ENCODE data around the gene AHI1.

AHI1 gene

DNA sequence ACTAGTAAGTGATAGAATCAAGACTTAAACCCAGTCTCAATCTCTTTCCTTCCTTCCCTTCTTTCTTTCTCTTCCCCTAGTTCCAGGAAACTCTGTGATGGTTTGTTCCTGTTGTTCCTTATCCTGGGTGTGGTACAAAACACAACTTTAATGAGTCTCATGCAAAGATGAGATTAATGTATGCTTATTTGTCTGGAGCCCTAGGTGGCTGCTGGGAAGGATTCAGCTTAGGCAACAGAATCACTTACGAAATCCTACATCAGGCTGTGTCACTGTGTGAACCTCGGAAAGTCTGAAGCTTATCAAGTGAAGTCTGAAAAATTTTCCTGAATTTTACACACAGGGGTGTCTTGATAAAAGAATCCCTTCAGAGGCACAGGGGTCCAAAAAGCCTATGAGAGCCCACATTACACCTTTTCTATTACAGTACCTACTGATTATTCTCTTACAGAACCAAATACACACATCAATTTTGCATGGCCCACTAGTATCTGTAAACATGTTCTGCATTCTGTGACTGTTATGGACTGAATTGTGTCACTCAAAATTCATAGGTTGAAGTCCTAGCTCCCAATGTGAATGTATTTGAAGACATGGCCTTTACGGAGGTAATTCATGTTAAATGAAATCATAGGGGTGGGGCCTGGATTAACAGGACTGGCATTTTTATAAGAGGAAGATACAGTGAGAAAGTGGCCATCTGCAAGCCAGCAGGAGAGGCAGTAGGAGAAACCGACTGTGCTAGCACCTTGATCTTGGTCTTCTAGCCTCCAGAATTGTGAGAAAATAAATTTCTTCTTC, 171.7 kb downstream of the AHI1 start:
- peaks cover 6 to 21% of the 10 kb centered on the region in 2 experiments for H3K4me1 ChIP-seq (ENCODE audit: control insufficient read depth in 1 of 2, insufficient read depth in 1 of 2, low read depth in 1 of 2, low read length in 1 of 2)
- H3K27me3 ChIP-seq = no peaks in the 10 kb centered on the region
- no peaks in the 10 kb centered on the region for H3K36me3 ChIP-seq
- H3K9me3 ChIP-seq = no peaks in the 10 kb centered on the region
- no peak overlapping the region for H3K4me3 ChIP-seq (ENCODE audit: low read depth in 1 of 2, low read length in 1 of 2)
- TF ChIP-seq, protein P1, sequence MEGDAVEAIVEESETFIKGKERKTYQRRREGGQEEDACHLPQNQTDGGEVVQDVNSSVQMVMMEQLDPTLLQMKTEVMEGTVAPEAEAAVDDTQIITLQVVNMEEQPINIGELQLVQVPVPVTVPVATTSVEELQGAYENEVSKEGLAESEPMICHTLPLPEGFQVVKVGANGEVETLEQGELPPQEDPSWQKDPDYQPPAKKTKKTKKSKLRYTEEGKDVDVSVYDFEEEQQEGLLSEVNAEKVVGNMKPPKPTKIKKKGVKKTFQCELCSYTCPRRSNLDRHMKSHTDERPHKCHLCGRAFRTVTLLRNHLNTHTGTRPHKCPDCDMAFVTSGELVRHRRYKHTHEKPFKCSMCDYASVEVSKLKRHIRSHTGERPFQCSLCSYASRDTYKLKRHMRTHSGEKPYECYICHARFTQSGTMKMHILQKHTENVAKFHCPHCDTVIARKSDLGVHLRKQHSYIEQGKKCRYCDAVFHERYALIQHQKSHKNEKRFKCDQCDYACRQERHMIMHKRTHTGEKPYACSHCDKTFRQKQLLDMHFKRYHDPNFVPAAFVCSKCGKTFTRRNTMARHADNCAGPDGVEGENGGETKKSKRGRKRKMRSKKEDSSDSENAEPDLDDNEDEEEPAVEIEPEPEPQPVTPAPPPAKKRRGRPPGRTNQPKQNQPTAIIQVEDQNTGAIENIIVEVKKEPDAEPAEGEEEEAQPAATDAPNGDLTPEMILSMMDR (IDR thresholded peaks at IDR 0.05) = no peak
- H3K27ac ChIP-seq = no peak overlapping the region

DNA sequence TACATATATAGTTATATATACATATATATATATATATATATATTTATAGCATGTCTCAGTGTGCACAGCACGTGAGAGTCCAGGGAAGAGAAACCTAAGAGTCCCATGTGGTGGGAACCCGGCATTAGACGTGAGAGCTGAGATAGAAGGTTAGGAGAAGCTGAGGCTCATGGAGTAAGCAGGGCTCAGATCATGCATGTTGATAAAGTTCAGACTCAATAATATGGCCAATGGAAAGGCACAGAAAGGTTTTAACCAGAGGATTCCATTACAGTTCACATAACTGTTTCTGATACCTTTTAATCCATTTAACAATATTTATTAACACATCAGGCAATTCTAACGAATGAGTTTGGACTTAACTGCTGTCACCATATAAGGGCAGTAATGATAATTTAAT, 173.0 kb downstream of the AHI1 start:
- TF ChIP-seq, protein P1 (IDR thresholded peaks at IDR 0.05) = no peak
- Histone ChIP-seq H3K36me3 (no peaks in the 10 kb centered on the region), H3K4me1 (ENCODE audit: control insufficient read depth in 1 of 2, insufficient read depth in 1 of 2, low read depth in 1 of 2, low read length in 1 of 2) (peaks cover 6 to 21% of the 10 kb centered on the region in 2 experiments), H3K27me3 (no peaks in the 10 kb centered on the region), H3K9me3 (no peaks in the 10 kb centered on the region), H3K27ac (no peak overlapping the region), H3K4me3 (ENCODE audit: low read depth in 1 of 2, low read length in 1 of 2) (no peak overlapping the region)

DNA sequence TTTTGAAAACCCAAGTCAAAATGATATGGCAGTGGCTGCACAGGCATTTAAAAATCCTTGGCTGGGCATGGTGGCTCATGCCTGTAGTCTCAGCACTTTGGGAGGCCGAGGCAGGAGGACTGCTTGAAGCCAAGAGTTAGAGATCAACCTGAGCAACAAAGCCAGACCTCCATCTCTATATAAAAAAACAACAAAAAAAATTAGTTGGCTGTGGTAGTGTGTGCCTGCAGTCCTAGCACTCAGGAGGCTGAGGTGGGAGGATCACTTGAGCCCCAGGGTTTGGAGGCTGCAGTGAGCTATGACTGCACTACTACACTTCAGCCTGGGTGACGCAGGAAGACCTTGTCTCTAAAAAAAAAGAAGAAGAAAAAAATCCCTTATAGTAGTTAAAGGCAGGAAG, 173.6 kb downstream of the AHI1 start:
- Histone ChIP-seq H3K9me3 (no peaks in the 10 kb centered on the region), H3K4me1 (ENCODE audit: control insufficient read depth in 1 of 2, insufficient read depth in 1 of 2, low read depth in 1 of 2, low read length in 1 of 2) (peaks cover 6 to 21% of the 10 kb centered on the region in 2 experiments), H3K27me3 (no peaks in the 10 kb centered on the region), H3K36me3 (no peaks in the 10 kb centered on the region), H3K4me3 (ENCODE audit: low read depth in 1 of 2, low read length in 1 of 2) (no peak overlapping the region), H3K27ac (no peak overlapping the region)
- TF ChIP-seq, protein P1 (IDR thresholded peaks at IDR 0.05) = no peak

DNA sequence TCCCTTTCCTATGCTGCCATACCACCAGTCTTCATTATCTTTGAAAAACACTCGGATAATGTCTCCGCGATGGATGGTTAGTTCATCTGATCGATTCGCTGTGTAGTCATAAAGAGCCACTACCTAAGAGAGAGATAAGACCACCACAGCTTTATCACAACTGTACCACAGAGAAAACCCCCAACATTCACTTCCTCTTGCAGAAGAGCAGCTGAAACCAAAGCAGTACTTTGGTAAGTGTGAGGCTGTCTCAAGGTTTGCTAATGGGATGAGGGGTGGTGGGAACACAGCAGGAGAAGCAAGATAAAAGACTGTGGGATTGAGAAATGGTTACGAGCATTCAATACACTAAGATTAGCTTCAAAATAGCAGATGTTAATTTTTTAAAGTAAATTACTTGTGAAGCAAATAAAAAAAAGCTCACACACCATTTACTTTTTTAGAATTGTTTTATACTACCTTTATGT, 174.3 kb downstream of the AHI1 start:
- peaks cover 6 to 21% of the 10 kb centered on the region in 2 experiments for H3K4me1 ChIP-seq (ENCODE audit: control insufficient read depth in 1 of 2, insufficient read depth in 1 of 2, low read depth in 1 of 2, low read length in 1 of 2)
- TF ChIP-seq, protein P1 (IDR thresholded peaks at IDR 0.05) = no peak
- no peak overlapping the region for H3K27ac ChIP-seq
- H3K9me3 ChIP-seq = no peaks in the 10 kb centered on the region
- H3K36me3 ChIP-seq = no peaks in the 10 kb centered on the region
- H3K27me3 ChIP-seq = no peaks in the 10 kb centered on the region
- H3K4me3 ChIP-seq (ENCODE audit: low read depth in 1 of 2, low read length in 1 of 2) = no peak overlapping the region

DNA sequence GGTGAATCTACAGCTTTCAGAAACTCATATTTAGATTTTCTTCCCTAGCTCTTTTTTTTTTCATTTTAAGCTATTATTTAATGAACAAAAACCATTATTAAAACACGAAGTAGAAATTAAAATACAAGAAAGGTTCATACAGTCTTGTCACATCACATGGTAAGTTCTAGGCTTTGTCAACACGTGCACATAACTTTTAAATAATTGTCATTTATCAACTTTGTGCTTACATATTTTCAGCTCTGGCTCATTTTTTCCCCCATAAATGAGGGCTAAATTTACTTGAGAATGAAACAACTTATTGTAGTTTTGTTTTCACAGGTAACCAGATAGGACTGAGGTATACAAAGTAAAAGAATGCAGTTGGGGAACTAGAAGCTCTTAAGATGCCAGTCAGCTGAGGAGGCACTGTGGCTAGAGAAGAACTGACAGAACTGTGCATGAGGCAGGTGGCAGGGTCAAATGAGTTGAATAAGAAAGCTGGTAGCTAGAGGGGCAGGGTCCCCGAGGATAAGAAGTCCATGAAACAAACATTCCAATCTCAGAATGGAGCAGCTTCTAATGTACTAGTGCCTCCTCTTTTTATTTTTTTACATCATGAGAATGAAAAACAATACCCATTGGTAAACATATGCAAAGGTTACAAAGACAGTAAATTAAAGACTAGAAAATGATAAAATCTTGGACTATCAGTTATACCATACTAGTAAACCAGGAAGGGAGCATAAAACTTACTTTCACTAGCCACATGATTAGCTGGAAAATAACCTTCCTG, 174.9 kb downstream of the AHI1 start:
- no peak overlapping the region for H3K27ac ChIP-seq
- H3K36me3 ChIP-seq = no peaks in the 10 kb centered on the region
- peaks cover 6 to 21% of the 10 kb centered on the region in 2 experiments for H3K4me1 ChIP-seq (ENCODE audit: control insufficient read depth in 1 of 2, insufficient read depth in 1 of 2, low read depth in 1 of 2, low read length in 1 of 2)
- H3K9me3 ChIP-seq = no peaks in the 10 kb centered on the region
- no peaks in the 10 kb centered on the region for H3K27me3 ChIP-seq
- H3K4me3 ChIP-seq (ENCODE audit: low read depth in 1 of 2, low read length in 1 of 2) = no peak overlapping the region
- TF ChIP-seq, protein P1 (IDR thresholded peaks at IDR 0.05) = no peak
